Activated T-cell treated with anti-CD3 and anti-CD28 coated beads, Interleukin-2, amount 50 U/mL, for 24 hours (primary cell): ENCODE measurements around the gene MTAP.

ENCODE experiments used
- DNase-seq: peaks from one replicate; pipeline ENCODE4 v3.0.0-alpha.2; 2020
- H3K27ac Mint-ChIP-seq: 2 replicates; pipeline ENCODE4 v1.8.0; 2020; ENCODE audit warnings: mild to moderate bottlenecking, mixed read lengths
- H3K27me3 Mint-ChIP-seq: 2 replicates; pipeline ENCODE4 v1.8.0; 2020; ENCODE audit warnings: mixed read lengths
- H3K36me3 Mint-ChIP-seq: 2 replicates; pipeline ENCODE4 v1.8.0; 2020; ENCODE audit warnings: low read depth, mixed read lengths
- H3K4me1 Mint-ChIP-seq: 2 replicates; pipeline ENCODE4 v1.8.0; 2020; ENCODE audit warnings: low read depth, mixed read lengths
- H3K4me3 Mint-ChIP-seq: 2 replicates; pipeline ENCODE4 v1.8.0; 2020; ENCODE audit warnings: mild to moderate bottlenecking, moderate library complexity, mixed read lengths
- H3K9me3 Mint-ChIP-seq: 2 replicates; pipeline ENCODE4 v1.8.0; 2020; ENCODE audit warnings: mixed read lengths

MTAP gene

DNA sequence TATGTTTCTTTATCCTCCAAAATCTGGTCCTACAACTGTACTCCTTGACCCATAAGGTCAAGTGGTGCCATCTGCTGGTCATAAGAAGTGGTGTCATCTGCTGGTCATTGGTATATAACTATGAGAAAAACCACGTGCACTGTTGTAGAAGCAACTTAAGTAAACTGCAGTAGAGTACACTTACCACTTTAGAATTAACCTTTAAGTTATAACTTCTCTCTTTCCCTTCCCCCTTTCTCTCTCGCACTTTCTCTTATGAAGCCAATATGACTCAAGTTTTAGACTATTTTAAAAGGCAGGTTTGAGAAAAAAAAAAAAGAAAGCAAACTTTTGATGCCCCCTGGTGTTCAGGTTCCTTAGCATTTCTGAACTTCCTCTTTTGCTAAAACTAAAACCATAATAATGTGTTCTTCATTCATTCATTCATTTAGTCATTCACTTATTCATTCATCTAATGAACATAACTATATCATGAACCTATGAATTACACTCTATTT, 12.8 kb upstream of the MTAP start:
- H3K27ac Mint-ChIP-seq: peak overlapping the region; percentile 81
- no peaks in the 10 kb centered on the region for H3K9me3 Mint-ChIP-seq
- H3K4me1 Mint-ChIP-seq: peaks cover 5% of the 10 kb centered on the region
- no peak for DNase-seq
- H3K4me3 Mint-ChIP-seq: peak overlapping the region; percentile 70
- peaks cover 13% of the 10 kb centered on the region for H3K27me3 Mint-ChIP-seq
- no peaks in the 10 kb centered on the region for H3K36me3 Mint-ChIP-seq

DNA sequence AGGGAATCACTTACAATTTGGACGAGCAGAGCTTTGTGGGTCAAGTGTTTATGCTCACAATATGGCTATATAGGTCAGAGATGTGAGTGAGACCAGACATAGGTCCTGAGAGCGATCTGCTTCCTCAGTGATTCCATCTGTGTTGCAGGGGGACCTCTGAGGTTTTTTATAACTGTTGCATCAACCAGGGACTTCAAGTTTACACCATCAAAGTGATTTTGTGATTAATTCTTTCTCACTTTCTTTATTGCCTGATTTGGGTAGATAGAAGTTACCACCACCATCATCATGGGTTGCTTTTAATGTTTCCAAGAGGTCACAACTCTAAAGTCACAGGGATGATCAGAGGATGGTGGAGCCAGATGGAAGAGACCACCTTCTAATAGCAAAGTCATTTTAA, 7.0 kb upstream of the MTAP start:
- peaks cover 42% of the 10 kb centered on the region for H3K27me3 Mint-ChIP-seq
- H3K4me3 Mint-ChIP-seq: no peak overlapping the region
- H3K9me3 Mint-ChIP-seq: no peaks in the 10 kb centered on the region
- no peak for DNase-seq
- H3K27ac Mint-ChIP-seq: no peak overlapping the region
- peaks cover 8% of the 10 kb centered on the region for H3K4me1 Mint-ChIP-seq
- no peaks in the 10 kb centered on the region for H3K36me3 Mint-ChIP-seq

DNA sequence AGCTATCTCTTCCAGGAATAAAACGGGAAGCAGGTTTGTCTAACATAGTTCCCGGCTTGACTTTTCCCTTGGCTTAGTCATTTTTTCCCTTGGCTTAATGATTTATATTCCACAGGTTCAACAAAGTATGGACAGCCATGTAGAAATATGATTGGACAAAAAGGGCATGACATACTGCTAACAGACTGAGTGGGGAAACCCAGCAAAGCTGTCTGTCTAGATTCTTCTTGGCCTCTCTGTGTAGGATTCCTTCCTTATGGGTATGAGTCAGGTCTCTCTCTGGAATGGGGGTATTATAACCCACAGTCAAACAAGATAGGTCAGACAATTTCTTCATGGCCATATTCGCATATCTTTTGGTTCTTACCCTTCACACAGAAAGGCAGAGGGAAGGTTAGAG, 5.7 kb upstream of the MTAP start:
- no peak for DNase-seq
- peaks cover 35% of the 10 kb centered on the region for H3K27me3 Mint-ChIP-seq
- H3K27ac Mint-ChIP-seq: no peak overlapping the region
- no peaks in the 10 kb centered on the region for H3K9me3 Mint-ChIP-seq
- H3K4me3 Mint-ChIP-seq: no peak overlapping the region
- H3K36me3 Mint-ChIP-seq: no peaks in the 10 kb centered on the region
- peaks cover 14% of the 10 kb centered on the region for H3K4me1 Mint-ChIP-seq

DNA sequence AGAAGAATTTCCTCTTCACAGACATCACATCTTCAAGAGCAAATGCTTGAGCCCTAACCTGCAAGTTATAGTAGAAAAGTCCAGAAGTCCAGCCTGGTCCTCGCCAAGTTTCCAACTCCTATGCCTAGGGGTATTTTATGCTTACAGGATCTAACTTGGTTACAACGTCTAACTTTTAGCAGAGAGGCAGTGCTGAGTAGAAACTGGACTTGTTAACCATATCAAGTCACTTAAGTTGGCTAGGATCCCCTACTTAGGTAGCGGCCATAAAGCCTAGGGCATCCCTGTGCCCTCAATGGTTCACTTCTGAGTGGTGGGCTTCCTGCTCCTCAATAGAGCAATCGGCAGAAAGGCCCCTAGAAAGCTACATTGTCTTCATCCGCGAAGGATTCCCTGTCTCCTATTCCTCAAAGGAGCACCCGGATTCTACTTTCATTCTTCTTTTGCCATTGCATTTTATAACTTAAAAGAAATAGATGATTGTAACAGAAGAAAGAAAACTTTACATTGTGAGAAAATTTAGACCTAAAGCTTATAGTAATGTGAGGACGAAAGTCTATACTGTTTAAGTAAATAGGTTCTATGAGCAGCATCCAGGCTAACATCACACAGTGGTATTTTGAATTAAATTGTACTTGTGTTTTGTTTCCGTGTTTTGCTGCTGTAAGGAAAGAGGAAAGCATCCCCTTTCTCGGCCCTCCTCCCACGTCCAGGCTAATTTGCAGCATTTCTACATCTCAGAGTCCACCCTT, 1.3 kb upstream of the MTAP start:
- no peaks in the 10 kb centered on the region for H3K9me3 Mint-ChIP-seq
- peaks cover 38% of the 10 kb centered on the region for H3K4me1 Mint-ChIP-seq
- DNase-seq: no peak
- H3K27ac Mint-ChIP-seq: peak overlapping the region; percentile 52
- peaks cover 28% of the 10 kb centered on the region for H3K27me3 Mint-ChIP-seq
- H3K4me3 Mint-ChIP-seq: peak overlapping the region; percentile 99
- peaks cover 38% of the 10 kb centered on the region for H3K36me3 Mint-ChIP-seq

DNA sequence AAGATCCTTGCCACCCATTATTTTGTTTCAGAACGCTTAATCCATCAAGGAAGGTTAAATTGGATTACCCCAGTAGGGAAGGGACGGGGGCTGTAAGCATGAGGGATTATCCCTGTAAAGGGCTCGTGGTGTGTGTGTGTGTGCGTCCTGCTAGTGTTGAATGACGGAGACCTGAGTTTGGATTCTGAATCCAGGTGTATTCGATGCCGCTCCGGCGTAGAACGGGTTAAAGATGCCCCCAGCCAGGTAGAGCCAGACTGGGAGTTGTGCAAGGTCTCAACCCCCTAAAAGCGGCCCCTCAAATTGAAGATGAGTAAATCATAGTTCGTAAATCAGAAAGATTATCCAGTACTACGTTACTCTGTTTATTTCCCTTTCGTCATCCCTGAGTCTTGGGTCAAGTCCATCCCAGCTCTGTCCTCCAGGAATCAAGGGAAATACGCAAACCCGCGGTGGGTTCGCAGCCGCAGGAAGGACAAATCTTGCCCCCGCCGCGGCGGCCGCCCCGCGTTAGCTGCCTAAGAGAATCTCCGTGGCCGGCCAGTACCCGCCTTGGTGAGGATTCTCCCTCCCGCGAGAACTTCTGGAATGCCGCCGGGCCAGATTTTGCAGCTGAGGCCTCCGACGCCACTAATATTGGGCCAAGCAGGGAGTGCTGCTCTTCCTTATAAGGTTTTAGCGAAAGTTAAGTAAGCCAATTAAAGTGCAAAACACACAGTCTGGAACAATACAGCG, 586 bp upstream of the MTAP start:
- H3K9me3 Mint-ChIP-seq: no peaks in the 10 kb centered on the region
- DNase-seq: peak; percentile 57
- H3K4me1 Mint-ChIP-seq: peaks cover 45% of the 10 kb centered on the region
- H3K4me3 Mint-ChIP-seq: peak overlapping the region; percentile 99
- H3K27me3 Mint-ChIP-seq: peaks cover 20% of the 10 kb centered on the region
- peaks cover 45% of the 10 kb centered on the region for H3K36me3 Mint-ChIP-seq
- H3K27ac Mint-ChIP-seq: peak overlapping the region; percentile 99

DNA sequence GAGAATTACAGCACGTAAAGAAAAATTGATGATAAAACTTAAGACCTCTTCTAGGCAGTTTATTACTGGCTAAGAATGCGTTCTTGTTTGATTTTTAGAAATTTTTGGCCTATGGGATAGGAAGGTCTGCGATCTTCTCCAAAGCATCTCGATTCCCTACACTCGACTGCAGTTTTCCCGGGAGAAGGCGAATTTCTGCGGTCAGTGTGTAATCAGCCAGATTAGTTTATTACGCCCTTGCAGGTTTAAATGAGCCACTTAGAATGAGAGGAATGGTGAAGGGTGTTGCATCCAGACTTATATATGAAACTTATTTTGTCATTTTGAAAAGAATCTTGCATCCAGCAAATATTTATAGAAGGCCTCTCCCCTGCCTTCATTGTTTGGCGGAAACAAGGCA, 1.2 kb downstream of the MTAP start:
- Mint-ChIP-seq H3K4me1 (peaks cover 55% of the 10 kb centered on the region), H3K27me3 (peaks cover 5% of the 10 kb centered on the region), H3K27ac (peak overlapping the region; percentile 99), H3K4me3 (peak overlapping the region; percentile 99), H3K9me3 (no peaks in the 10 kb centered on the region), H3K36me3 (peaks cover 63% of the 10 kb centered on the region)
- DNase-seq: no peak

DNA sequence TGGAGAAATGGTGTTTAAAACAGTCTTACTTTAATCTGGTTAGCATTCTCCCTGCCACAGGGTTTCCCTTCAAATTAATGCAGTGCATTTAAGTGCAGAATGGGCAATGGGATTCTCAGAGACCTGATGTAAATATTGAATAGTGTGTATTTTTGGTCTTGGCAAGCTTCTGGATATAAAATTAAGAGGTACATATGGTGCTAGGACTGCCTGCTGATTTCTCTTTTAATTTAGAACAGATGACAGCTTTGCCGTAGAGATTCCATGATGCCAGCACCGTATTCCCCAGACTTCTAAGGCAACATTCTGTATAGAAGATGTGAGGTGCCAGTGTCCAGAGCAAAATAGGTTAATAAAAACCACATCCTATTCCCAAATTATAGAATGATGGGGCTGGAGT, 1.9 kb downstream of the MTAP start:
- H3K9me3 Mint-ChIP-seq: no peaks in the 10 kb centered on the region
- peaks cover 62% of the 10 kb centered on the region for H3K4me1 Mint-ChIP-seq
- H3K4me3 Mint-ChIP-seq: peak overlapping the region; percentile 99
- peaks cover 5% of the 10 kb centered on the region for H3K27me3 Mint-ChIP-seq
- peak overlapping the region; percentile 99 for H3K27ac Mint-ChIP-seq
- DNase-seq: no peak
- H3K36me3 Mint-ChIP-seq: peaks cover 70% of the 10 kb centered on the region

DNA sequence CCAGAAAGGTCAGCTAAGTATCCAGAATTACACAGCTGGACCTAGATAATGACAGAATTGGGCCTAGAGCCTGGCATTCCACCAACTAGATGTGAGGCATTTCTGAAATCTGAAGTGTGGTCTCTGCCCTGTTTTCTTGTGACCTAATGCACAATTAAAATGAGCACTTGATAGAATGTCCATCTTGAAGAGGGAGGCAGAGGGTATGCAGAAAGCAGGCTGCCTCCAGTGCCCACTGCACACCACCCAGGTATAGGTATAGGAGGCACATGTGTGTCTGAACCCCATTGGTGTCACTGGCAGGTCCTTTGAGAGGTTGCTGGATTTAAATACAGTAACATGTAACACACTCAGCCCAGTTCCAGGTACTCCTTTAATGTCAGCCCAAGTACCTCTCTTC, 2.4 kb downstream of the MTAP start:
- Mint-ChIP-seq H3K27ac (no peak overlapping the region), H3K36me3 (peaks cover 74% of the 10 kb centered on the region), H3K4me1 (peaks cover 65% of the 10 kb centered on the region), H3K9me3 (no peaks in the 10 kb centered on the region), H3K4me3 (peak overlapping the region; percentile 99), H3K27me3 (peaks cover 5% of the 10 kb centered on the region)
- DNase-seq: no peak

DNA sequence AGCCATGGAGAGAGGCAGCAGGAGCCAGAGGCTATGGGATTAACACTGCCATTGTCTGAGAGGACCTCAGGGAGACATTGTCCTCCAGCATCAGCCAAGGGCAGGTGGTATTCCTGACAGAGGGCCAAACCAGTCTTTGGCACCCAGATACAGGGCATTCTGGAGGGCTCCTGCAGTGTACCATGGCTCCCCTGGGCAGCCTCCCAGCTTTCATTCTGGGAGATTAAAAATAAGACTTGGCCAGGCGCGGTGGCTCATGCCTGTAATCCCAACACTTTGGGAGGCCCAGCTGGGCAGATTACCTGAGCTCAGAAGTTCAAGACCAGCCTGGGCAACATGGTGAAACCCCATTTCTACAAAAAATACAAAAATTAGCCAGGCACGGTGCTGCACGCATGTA, 4.2 kb downstream of the MTAP start:
- H3K4me3 Mint-ChIP-seq: no peak overlapping the region
- H3K36me3 Mint-ChIP-seq: peaks cover 92% of the 10 kb centered on the region
- H3K9me3 Mint-ChIP-seq: no peaks in the 10 kb centered on the region
- no peaks in the 10 kb centered on the region for H3K27me3 Mint-ChIP-seq
- H3K4me1 Mint-ChIP-seq: peaks cover 75% of the 10 kb centered on the region
- no peak for DNase-seq
- H3K27ac Mint-ChIP-seq: peak overlapping the region; percentile 41

DNA sequence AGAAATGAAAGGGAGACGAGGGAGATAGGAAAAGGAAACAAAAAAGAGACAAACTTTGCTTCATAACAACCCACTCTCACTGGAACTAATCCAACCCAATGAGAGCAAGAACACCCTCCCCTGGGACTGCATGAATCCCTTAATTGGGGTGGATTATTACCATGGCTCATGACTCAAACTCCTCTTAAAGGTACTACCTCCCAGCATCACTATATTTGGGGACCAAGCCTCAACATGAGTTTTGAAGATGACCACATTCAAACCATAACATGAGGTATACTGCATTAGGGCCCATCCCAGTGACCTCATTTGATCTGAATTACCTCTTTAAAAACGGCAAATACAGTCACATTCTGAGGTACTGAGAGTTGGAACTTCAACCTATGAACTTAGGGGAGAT, 8.0 kb downstream of the MTAP start:
- H3K4me3 Mint-ChIP-seq: no peak overlapping the region
- no peak for DNase-seq
- no peaks in the 10 kb centered on the region for H3K27me3 Mint-ChIP-seq
- H3K36me3 Mint-ChIP-seq: peaks cover 91% of the 10 kb centered on the region
- no peaks in the 10 kb centered on the region for H3K9me3 Mint-ChIP-seq
- H3K4me1 Mint-ChIP-seq: peaks cover 74% of the 10 kb centered on the region
- H3K27ac Mint-ChIP-seq: peak overlapping the region; percentile 63

DNA sequence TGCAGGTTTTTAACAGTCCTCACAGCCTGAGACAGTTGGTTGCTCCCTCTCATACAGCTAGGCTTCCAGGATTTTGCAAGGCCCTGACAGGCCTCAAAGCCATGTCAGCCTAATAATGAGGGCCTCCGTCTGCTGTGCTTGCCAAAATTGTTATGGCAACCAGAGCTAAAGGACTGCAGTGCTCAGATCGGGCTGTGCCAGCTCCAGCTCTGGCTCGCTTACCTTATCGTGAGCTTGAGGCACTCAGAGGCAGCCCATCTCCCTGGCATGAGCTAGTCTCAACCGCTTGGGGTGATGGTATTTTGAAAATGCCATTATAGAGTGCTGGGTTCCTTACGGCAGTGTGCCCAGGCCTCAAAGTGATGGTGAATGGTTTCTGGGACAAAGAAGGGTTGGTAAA, 8.4 kb downstream of the MTAP start:
- peaks cover 91% of the 10 kb centered on the region for H3K36me3 Mint-ChIP-seq
- H3K27me3 Mint-ChIP-seq: no peaks in the 10 kb centered on the region
- no peaks in the 10 kb centered on the region for H3K9me3 Mint-ChIP-seq
- peaks cover 72% of the 10 kb centered on the region for H3K4me1 Mint-ChIP-seq
- H3K27ac Mint-ChIP-seq: no peak overlapping the region
- no peak overlapping the region for H3K4me3 Mint-ChIP-seq
- no peak for DNase-seq

DNA sequence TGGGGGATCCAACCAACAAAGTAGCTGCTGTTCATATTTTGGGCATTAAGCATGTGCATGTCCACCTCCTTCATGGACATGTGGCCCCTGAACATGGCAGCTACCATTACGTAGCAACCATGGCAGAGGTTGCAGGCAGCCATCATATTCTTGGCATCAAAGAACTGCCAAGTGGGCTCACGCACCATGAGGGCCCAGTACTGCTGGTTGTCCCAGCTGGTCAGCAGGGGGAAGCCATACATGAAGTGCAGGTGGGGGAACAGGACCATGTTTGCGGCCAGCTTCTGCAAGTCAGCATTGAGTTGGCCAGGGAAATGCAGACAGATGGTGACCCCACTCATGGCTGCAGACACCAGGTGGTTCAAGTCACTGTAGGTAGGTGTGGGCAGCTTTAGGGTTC, 9.5 kb downstream of the MTAP start:
- no peak for DNase-seq
- H3K9me3 Mint-ChIP-seq: no peaks in the 10 kb centered on the region
- peaks cover 64% of the 10 kb centered on the region for H3K4me1 Mint-ChIP-seq
- no peaks in the 10 kb centered on the region for H3K27me3 Mint-ChIP-seq
- H3K36me3 Mint-ChIP-seq: peaks cover 92% of the 10 kb centered on the region
- peak overlapping the region; percentile 86 for H3K27ac Mint-ChIP-seq
- H3K4me3 Mint-ChIP-seq: no peak overlapping the region

DNA sequence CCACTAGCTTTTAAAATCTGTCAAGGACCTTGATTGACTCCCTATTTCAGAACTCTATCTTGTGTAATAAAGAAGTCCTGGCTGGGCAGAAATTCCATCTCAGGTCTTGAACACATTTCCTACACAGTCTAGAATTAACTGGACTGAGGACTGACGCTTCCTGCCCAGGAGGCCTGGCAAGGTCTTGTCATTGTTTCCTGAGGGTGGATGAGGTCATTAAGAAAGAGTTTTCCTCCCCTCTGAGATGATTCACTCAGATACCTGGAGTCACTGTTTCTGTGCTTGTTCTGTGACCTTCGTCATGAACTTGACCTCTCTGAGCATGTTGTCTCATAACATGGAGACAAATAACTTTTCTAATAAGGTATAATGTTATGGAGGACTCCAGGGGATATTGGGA, 10.0 kb downstream of the MTAP start:
- H3K9me3 Mint-ChIP-seq: no peaks in the 10 kb centered on the region
- peaks cover 61% of the 10 kb centered on the region for H3K4me1 Mint-ChIP-seq
- peaks cover 92% of the 10 kb centered on the region for H3K36me3 Mint-ChIP-seq
- DNase-seq: no peak
- H3K4me3 Mint-ChIP-seq: no peak overlapping the region
- peak overlapping the region; percentile 86 for H3K27ac Mint-ChIP-seq
- no peaks in the 10 kb centered on the region for H3K27me3 Mint-ChIP-seq

DNA sequence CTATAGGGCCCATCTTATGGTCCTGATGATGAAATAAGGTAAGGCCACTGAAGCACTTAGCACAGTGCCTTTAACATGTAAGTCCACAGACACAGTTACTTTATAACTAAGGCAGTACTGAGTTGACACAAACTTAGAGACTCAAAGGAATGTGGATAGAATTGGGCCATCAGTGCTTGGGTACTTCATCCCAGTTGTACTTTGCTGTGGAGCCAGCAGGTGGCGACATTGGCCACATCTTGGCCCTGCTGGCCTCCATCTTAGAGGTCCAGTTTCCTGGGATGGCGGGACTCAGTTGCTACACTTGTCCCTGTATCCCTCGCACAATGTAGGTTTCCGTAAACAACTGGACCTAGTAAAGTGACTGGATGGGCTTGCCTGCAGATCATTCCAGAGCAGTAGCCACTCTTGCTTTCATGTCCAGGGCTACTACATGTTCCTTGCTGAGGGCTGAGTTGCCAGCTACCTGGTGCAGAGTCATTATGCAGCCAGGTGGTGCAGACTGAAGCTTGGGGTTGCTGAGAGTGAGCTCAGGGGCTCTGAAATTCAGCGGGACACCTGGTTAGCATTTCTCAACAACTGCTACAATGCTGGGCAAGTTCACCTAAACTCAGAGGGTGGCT, 10.6 kb downstream of the MTAP start:
- Mint-ChIP-seq H3K27me3 (no peaks in the 10 kb centered on the region), H3K36me3 (peaks cover 92% of the 10 kb centered on the region), H3K4me1 (peaks cover 57% of the 10 kb centered on the region), H3K9me3 (no peaks in the 10 kb centered on the region), H3K4me3 (no peak overlapping the region), H3K27ac (peak overlapping the region; percentile 86)
- peak; percentile 81 for DNase-seq
